ENCODE measurements around the gene PTPRG. TPM values are rescaled to one million over a fixed set of nuclear protein-coding genes. Genes with fewer than 3 reads are reported as not detected.

Gene PTPRG
- total and polyA plus RNA-seq, 2 donors (not counting 3 experiments of a cell fraction or from before 2014, with no cell fraction given), result 8.9 to 39.1 TPM

DNA sequence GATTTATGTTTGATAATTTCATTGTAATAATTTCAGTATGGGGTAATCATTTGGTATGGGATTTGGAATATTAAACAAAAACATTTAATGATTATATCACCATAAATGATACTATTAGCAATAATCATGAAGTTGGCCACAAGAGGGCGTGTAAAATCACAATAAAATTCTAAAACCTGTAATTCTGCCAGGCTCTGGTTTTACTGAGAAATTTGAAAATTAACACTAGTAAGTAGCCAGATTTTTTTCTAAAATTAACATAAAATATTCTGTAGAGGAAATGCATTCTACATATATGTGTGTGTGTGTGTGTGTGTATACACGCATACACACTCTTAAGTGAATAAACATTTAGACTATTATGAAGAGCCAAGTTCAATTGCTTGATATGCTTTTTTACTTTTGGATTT, 771.5 kb downstream of the PTPRG start:
- no peak overlapping the region for H3K4me2 ChIP-seq (ENCODE audit: insufficient read depth, low read length)
- no peaks in the 10 kb centered on the region for H3K9me3 ChIP-seq (replicated peaks; ENCODE audit: control insufficient read depth, insufficient read depth, low read length)
- no peaks in the 10 kb centered on the region for H3K36me3 ChIP-seq (ENCODE audit: control insufficient read depth in 2 of 2, extremely low read depth in 1 of 2, insufficient read depth in 2 of 2, low read length in 2 of 2)
- dilution Hi-C loops (cut with MboI; ENCODE audit: extremely low pct_ligation_motif_present, low sequenced_read_pairs), result no loop called here
- H3K4me3 ChIP-seq (replicated peaks in 1 of 3; ENCODE audit: insufficient read depth in 1 of 3, low read depth in 1 of 3, low read length in 3 of 3), result no peak overlapping the region
- ChIA-PET CTCF (interaction anchor here (0.6 to 1.3 kb wide), 5 partner anchors 9 to 899 kb away, joined by 3 to 23 read pairs (median 5); no protein-coding TSS in a partner anchor), POLR2A (no interaction called here)
- intact Hi-C loops (cut with micrococcal nuclease), result loop anchor here (1.0 to 10.0 kb wide), 2 partner anchors 225 to 892 kb away; no protein-coding TSS in a partner anchor
- no peak overlapping the region for H3K27ac ChIP-seq (ENCODE audit: insufficient read depth, low read depth, low read length)
- H3K4me1 ChIP-seq (ENCODE audit: control insufficient read depth, extremely low read depth, insufficient read depth, low read length), result no peaks in the 10 kb centered on the region
- BruUV-seq (replicated peaks), result no TSS peak
- no peaks in the 10 kb centered on the region for H3K27me3 ChIP-seq (ENCODE audit: control insufficient read depth in 2 of 2, insufficient read depth in 2 of 2, low read length in 2 of 2)
- H3K9me1 ChIP-seq (replicated peaks; ENCODE audit: control insufficient read depth, extremely low read depth, insufficient read depth, low read length), result no peaks in the 10 kb centered on the region
- no peaks in the 10 kb centered on the region for H4K20me1 ChIP-seq (replicated peaks; ENCODE audit: control insufficient read depth, extremely low read depth, insufficient read depth, low read length)
- DNase-seq (ENCODE audit: low read depth, low spot score), result peak; percentile 21
- TF ChIP-seq JUN (IDR thresholded peaks at IDR 0.05; ENCODE audit: borderline replicate concordance, insufficient read depth, insufficient read length, low read depth), result no peak
- TF ChIP-seq, protein P1, sequence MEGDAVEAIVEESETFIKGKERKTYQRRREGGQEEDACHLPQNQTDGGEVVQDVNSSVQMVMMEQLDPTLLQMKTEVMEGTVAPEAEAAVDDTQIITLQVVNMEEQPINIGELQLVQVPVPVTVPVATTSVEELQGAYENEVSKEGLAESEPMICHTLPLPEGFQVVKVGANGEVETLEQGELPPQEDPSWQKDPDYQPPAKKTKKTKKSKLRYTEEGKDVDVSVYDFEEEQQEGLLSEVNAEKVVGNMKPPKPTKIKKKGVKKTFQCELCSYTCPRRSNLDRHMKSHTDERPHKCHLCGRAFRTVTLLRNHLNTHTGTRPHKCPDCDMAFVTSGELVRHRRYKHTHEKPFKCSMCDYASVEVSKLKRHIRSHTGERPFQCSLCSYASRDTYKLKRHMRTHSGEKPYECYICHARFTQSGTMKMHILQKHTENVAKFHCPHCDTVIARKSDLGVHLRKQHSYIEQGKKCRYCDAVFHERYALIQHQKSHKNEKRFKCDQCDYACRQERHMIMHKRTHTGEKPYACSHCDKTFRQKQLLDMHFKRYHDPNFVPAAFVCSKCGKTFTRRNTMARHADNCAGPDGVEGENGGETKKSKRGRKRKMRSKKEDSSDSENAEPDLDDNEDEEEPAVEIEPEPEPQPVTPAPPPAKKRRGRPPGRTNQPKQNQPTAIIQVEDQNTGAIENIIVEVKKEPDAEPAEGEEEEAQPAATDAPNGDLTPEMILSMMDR (IDR thresholded peaks at IDR 0.05; ENCODE audit: extremely low read depth in 1 of 2, insufficient read depth in 1 of 2, low read depth in 1 of 2, low read length in 2 of 2), result peak; percentile 24 to 40
- no peak overlapping the region for H3K9ac ChIP-seq (replicated peaks; ENCODE audit: extremely low read depth, insufficient read depth, low read length)
- H2AFZ ChIP-seq (ENCODE audit: low read depth, low read length), result no peak overlapping the region
- peak; percentile 67 for FAIRE-seq
- no peaks in the 10 kb centered on the region for H3K79me2 ChIP-seq (ENCODE audit: control insufficient read depth, insufficient read depth, low read length)

- H3K79me2 ChIP-seq (ENCODE audit: control insufficient read depth, insufficient read depth, low read length), result no peaks in the 10 kb centered on the region
- no peaks in the 10 kb centered on the region for H4K20me1 ChIP-seq (replicated peaks; ENCODE audit: control insufficient read depth, extremely low read depth, insufficient read depth, low read length)
- H3K4me1 ChIP-seq (ENCODE audit: control insufficient read depth, extremely low read depth, insufficient read depth, low read length), result no peaks in the 10 kb centered on the region
- ChIA-PET POLR2A (no interaction called here), CTCF (interaction anchor here (1.0 to 2.2 kb wide), 4 partner anchors 12 to 225 kb away, joined by 3 to 19 read pairs (median 5); no protein-coding TSS in a partner anchor)
- H3K4me2 ChIP-seq (ENCODE audit: insufficient read depth, low read length), result no peak overlapping the region
- FAIRE-seq (no peak), DNase-seq (ENCODE audit: low read depth, low spot score) (no peak)
- no peaks in the 10 kb centered on the region for H3K36me3 ChIP-seq (ENCODE audit: control insufficient read depth in 2 of 2, extremely low read depth in 1 of 2, insufficient read depth in 2 of 2, low read length in 2 of 2)
- H3K9me3 ChIP-seq (replicated peaks; ENCODE audit: control insufficient read depth, insufficient read depth, low read length), result no peaks in the 10 kb centered on the region
- no peak overlapping the region for H2AFZ ChIP-seq (ENCODE audit: low read depth, low read length)
- H3K27me3 ChIP-seq (ENCODE audit: control insufficient read depth in 2 of 2, insufficient read depth in 2 of 2, low read length in 2 of 2), result no peaks in the 10 kb centered on the region
- TF ChIP-seq POLR2A (IDR thresholded peaks at IDR 0.05; ENCODE audit: low read depth, low read length) (no peak), MYC (IDR thresholded peaks at IDR 0.05; ENCODE audit: low read depth, low read length) (no peak), POLR2AphosphoS5 (IDR thresholded peaks at IDR 0.05; ENCODE audit: insufficient read depth, low read depth, low read length) (no peak)
- dilution Hi-C loops (cut with MboI; ENCODE audit: extremely low pct_ligation_motif_present, low sequenced_read_pairs) (no loop called here), intact Hi-C loops (cut with micrococcal nuclease) (loop anchor here (10.0 kb wide), 1 partner anchor 890 kb away; no protein-coding TSS in a partner anchor)
- H3K9me1 ChIP-seq (replicated peaks; ENCODE audit: control insufficient read depth, extremely low read depth, insufficient read depth, low read length), result no peaks in the 10 kb centered on the region
- no peak overlapping the region for H3K27ac ChIP-seq (ENCODE audit: insufficient read depth, low read depth, low read length)
- H3K4me3 ChIP-seq (replicated peaks in 1 of 3; ENCODE audit: insufficient read depth in 1 of 3, low read depth in 1 of 3, low read length in 3 of 3), result no peak overlapping the region
- BruUV-seq (replicated peaks), result no TSS peak
- H3K9ac ChIP-seq (replicated peaks; ENCODE audit: extremely low read depth, insufficient read depth, low read length), result no peak overlapping the region
Observed at GRCh38 chr3:62335196-62335595, 773.8 kb downstream of the PTPRG start.
